Bronchial epithelial cell (primary cell): ENCODE results near the gene LRMDA. TPM values are rescaled to one million over a fixed set of nuclear protein-coding genes. Genes with fewer than 3 reads are reported as not detected.

Experiments used
- DNase-seq: peaks from one replicate; pipeline ENCODE4 v3.0.0-alpha.2; 2010; ENCODE audit warnings: low read depth
- FAIRE-seq: peaks from 2 replicates; lab custom pipeline; 2011; peaks lifted over from hg19 to GRCh38; lab: Jason Lieb, UNC
- H3K27me3 ChIP-seq: 2 replicates; pipeline ENCODE4 v1.5.1; 2011; ENCODE audit warnings: low read length; ENCODE audit not compliant: control insufficient read depth, insufficient read depth
- H3K36me3 ChIP-seq: 2 replicates; pipeline ENCODE4 v1.5.1; 2011; ENCODE audit warnings: low read length; ENCODE audit not compliant: control insufficient read depth, insufficient read depth
- H3K4me3 ChIP-seq: 2 replicates; pipeline ENCODE4 v1.5.1; 2011; ENCODE audit warnings: mild to moderate bottlenecking, low read depth, low read length, control low read depth
- total RNA-seq: library from RNA; depleted of rRNA; stranded (reverse); fragments of >200 nt; gene quantifications from 2 replicates; pipeline ENCODE4 v1.2.1, GENCODE V29; 2014
- TF ChIP-seq, protein P1 (sequence below): IDR thresholded peaks from 2 replicates; pipeline ENCODE4 v1.5.1; 2011; ENCODE audit warnings: mild to moderate bottlenecking, moderate library complexity, low read length, control low read depth, inconsistent platforms; ENCODE audit not compliant: insufficient read depth, severe bottlenecking

LRMDA gene
- total RNA-seq, 1 donor from 2014 or later: 1.6 TPM

GRCh38 chr10:76388321-76389023 lies 957.0 kb downstream of the LRMDA start:
- Histone ChIP-seq H3K4me3 (no peak overlapping the region), H3K36me3 (no peaks in the 10 kb centered on the region), H3K27me3 (no peaks in the 10 kb centered on the region)
- DNase-seq (no peak), FAIRE-seq (peak; percentile 47)
- TF ChIP-seq, protein P1, sequence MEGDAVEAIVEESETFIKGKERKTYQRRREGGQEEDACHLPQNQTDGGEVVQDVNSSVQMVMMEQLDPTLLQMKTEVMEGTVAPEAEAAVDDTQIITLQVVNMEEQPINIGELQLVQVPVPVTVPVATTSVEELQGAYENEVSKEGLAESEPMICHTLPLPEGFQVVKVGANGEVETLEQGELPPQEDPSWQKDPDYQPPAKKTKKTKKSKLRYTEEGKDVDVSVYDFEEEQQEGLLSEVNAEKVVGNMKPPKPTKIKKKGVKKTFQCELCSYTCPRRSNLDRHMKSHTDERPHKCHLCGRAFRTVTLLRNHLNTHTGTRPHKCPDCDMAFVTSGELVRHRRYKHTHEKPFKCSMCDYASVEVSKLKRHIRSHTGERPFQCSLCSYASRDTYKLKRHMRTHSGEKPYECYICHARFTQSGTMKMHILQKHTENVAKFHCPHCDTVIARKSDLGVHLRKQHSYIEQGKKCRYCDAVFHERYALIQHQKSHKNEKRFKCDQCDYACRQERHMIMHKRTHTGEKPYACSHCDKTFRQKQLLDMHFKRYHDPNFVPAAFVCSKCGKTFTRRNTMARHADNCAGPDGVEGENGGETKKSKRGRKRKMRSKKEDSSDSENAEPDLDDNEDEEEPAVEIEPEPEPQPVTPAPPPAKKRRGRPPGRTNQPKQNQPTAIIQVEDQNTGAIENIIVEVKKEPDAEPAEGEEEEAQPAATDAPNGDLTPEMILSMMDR: no peak

DNA sequence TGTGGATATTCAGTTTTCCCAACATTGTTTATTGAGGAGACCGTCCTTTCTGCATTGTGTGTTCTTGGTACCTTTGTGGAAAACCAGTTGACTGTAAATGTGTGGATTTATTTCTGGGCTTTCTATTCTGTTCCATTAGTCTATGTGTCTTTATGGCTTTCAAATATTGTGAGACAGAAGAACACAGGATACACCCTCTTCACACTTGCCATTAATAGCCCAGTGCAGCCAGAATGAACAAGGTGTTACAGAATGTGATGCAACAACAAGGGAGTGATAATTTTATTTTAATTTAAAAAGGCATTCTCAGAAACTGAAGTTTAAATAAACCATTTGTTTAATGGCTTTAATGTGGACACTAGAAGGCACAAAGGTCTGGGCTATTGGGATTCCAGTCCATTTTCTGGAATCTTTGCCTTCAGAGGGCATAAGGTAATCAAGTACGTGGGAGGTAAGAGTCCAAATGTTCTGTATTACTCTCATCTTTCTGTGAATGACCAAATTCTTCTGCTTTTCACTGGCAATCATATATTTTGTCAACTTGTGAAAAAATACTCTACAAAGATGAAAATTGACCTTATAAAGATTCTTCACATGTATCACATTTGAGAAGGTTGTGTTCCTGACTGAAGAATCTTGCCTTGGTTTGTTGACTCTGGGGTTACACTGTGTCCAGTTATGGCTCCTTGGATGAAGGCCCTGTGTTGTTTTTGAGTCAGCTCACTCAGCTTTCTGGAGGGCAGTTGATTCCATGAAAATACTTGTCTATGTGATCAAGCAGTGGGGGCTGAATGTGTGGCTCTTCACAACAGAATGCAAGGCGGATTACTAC lies 962.7 kb downstream of the LRMDA start:
- TF ChIP-seq, protein P1: no peak
- Histone ChIP-seq H3K36me3 (no peaks in the 10 kb centered on the region), H3K27me3 (no peaks in the 10 kb centered on the region), H3K4me3 (no peak overlapping the region)
- no peak for FAIRE-seq
- peak; percentile 4 for DNase-seq

- no peaks in the 10 kb centered on the region for H3K36me3 ChIP-seq
- H3K4me3 ChIP-seq: no peak overlapping the region
- DNase-seq (peak; percentile 21), FAIRE-seq (no peak)
- TF ChIP-seq, protein P1: no peak
- no peaks in the 10 kb centered on the region for H3K27me3 ChIP-seq
Observed at GRCh38 chr10:76394707-76395042, 963.3 kb downstream of the LRMDA start.

DNA sequence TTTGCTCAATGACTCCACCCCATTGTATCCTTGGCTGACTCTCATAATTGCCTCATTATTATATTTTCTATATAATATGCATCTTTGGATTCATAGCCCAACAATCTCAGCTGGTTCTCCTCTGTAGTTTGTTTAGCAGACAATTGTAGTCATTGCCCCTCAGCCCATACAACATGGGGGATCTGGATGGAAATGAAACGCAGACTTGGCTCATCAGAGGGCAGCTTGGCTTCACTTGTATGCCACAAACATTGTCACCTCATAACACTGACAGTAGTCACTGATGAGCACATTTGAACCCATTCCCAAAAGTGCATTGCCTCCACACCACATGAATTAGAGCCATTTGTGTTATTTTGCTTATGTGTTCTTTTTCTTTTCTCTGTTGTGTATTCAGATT lies 963.8 kb downstream of the LRMDA start:
- FAIRE-seq: no peak
- TF ChIP-seq, protein P1: no peak

GRCh38 chr10:76396134-76396533 lies 964.7 kb downstream of the LRMDA start:
- DNase-seq (no peak), FAIRE-seq (peak; percentile 55)
- Histone ChIP-seq H3K36me3 (no peaks in the 10 kb centered on the region), H3K4me3 (no peak overlapping the region), H3K27me3 (no peaks in the 10 kb centered on the region)
- TF ChIP-seq, protein P1: no peak

More for the DNA sequence above, 963.8 kb downstream of the LRMDA start:
- no peak for DNase-seq
- H3K27me3 ChIP-seq: no peaks in the 10 kb centered on the region
- H3K4me3 ChIP-seq: no peak overlapping the region
- no peaks in the 10 kb centered on the region for H3K36me3 ChIP-seq
